ENCODE data around the gene DRICH1. TPM values are rescaled to one million over a fixed set of nuclear protein-coding genes. Genes with fewer than 3 reads are reported as not detected.

Gene DRICH1
- total and polyA plus RNA-seq, 2 of the 13 experiments (the other 11 are each of a cell fraction or from before 2014, with no cell fraction given): 0.22 to 0.66 TPM

GRCh38 chr22:23652286-23652685 is 20.2 kb upstream of the DRICH1 start:
- Histone ChIP-seq H3K36me3 (replicated peaks in 1 of 2; ENCODE audit: control insufficient read depth in 1 of 2, insufficient read depth in 2 of 2, low read length in 2 of 2) (no peaks in the 10 kb centered on the region), H3K4me1 (ENCODE audit: insufficient read depth, low read length) (peaks cover 11% of the 10 kb centered on the region), H3K4me2 (ENCODE audit: low read depth, low read length) (no peak overlapping the region), H3K27me3 (ENCODE audit: control insufficient read depth in 1 of 2, insufficient read depth in 2 of 2, low read length in 2 of 2) (no peaks in the 10 kb centered on the region), H3K9me3 (ENCODE audit: low read length) (no peaks in the 10 kb centered on the region), H3K27ac (ENCODE audit: extremely low read length, insufficient read depth, low read length) (no peak overlapping the region), H3K79me2 (ENCODE audit: insufficient read depth, low read length) (no peaks in the 10 kb centered on the region), H2AFZ (ENCODE audit: low read length) (no peak overlapping the region), H4K20me1 (ENCODE audit: insufficient read depth, low read length) (no peaks in the 10 kb centered on the region), H3K9ac (ENCODE audit: insufficient read depth, low read depth, low read length) (no peak overlapping the region), H3K4me3 (replicated peaks in 1 of 3; ENCODE audit: insufficient read depth in 1 of 3, low read depth in 2 of 3, low read length in 3 of 3) (no peak overlapping the region)
- in situ Hi-C loops (cut with HindIII; ENCODE audit: extremely low pct_ligation_motif_present, low pct_unique_long_range_greater_than_20kb): no loop called here
- no peak for TF ChIP-seq ZNF770 (CRISPR knock-in tag; IDR thresholded peaks at IDR 0.05)
- no peak for TF ChIP-seq ZNF335 (CRISPR knock-in tag; IDR thresholded peaks at IDR 0.05)
- TF ChIP-seq SNRNP70 (IDR thresholded peaks at IDR 0.05; ENCODE audit: low read depth, low read length): no peak
- no peak for TF ChIP-seq ZNF18 (CRISPR knock-in tag; IDR thresholded peaks at IDR 0.05; ENCODE audit: insufficient replicate concordance)
- no peak for TF ChIP-seq JARID2 (CRISPR knock-in tag; IDR thresholded peaks at IDR 0.05; ENCODE audit: insufficient replicate concordance)
- no peak for TF ChIP-seq RBM22 (optimal IDR thresholded peaks at IDR 0.05; ENCODE audit: low read length)
- no peak for TF ChIP-seq NR2F1 (CRISPR knock-in tag; IDR thresholded peaks at IDR 0.05)
- no peak for TF ChIP-seq ZNF451 (CRISPR knock-in tag; IDR thresholded peaks at IDR 0.05)
- no peak for TF ChIP-seq MIER3 (CRISPR knock-in tag; IDR thresholded peaks at IDR 0.05; ENCODE audit: borderline replicate concordance)
- TF ChIP-seq SIN3B (IDR thresholded peaks at IDR 0.05; ENCODE audit: low read length): no peak
- no peak for TF ChIP-seq TCF7L2 (IDR thresholded peaks at IDR 0.05; ENCODE audit: low read depth, low read length)
- TF ChIP-seq NFATC3 (CRISPR knock-in tag; IDR thresholded peaks at IDR 0.05): no peak
- no peak for TF ChIP-seq DNMT1 (CRISPR knock-in tag; IDR thresholded peaks at IDR 0.05)
- TF ChIP-seq ZNF12 (CRISPR knock-in tag; IDR thresholded peaks at IDR 0.05): no peak
- CTCF ChIA-PET (ENCODE audit: low intra/inter-chr PET ratio, low total read pairs): no interaction called here
- intact Hi-C loops (cut with micrococcal nuclease; ENCODE audit: unreplicated experiment): no loop called here
- no TSS peak for BruUV-seq (replicated peaks)
- WGBS (ENCODE audit: low lambda C conversion rate): 100% methylated on average over 7 of the region's 7 CpGs
- POLR2A ChIA-PET: no interaction called here
- DNase-seq (ENCODE audit: low spot score) (no peak), FAIRE-seq (no peak), ATAC-seq (no peak)
